ENCODE measurements around the gene FAM124B. TPM values are rescaled to one million over a fixed set of nuclear protein-coding genes. Genes with fewer than 3 reads are reported as not detected.

Gene FAM124B
- total RNA-seq, 1 experiment from 2014 or later, result 0.83 TPM

DNA sequence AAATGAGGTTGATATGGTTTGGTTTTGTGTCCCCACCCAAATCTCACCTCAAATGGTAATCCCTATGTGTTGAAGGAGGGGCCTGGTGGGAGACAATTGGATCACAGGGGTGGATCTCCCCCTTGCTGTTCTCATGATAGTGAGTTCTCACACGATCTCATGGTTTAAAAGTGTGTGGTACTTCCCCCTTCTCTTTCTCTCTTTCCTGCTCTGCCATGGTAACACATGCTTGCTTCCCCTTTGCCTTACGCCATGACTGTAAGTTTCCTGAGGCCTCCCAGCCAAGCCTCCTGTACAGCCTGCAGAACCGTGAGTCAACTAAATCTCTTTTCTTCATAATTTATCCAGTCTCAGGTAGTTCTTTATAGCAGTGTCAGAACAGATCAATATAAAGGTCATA lies 24.7 kb upstream of the FAM124B start:
- Histone ChIP-seq H2BK12ac (ENCODE audit: insufficient read length, low read depth, low read length) (no peak overlapping the region), H2BK5ac (ENCODE audit: insufficient read length, low read length) (no peak overlapping the region), H4K20me1 (ENCODE audit: control insufficient read depth, insufficient read depth, insufficient read length) (no peaks in the 10 kb centered on the region), H3K56ac (ENCODE audit: insufficient read length, low read depth, low read length) (no peak overlapping the region), H3K9me3 (ENCODE audit: control insufficient read depth, low read depth, low read length) (peaks cover 18% of the 10 kb centered on the region), H3K4ac (ENCODE audit: low read depth, low read length) (no peak overlapping the region), H3K4me1 (ENCODE audit: insufficient read depth, low read length) (no peaks in the 10 kb centered on the region), H2AK5ac (ENCODE audit: insufficient read length, low read length) (no peak overlapping the region), H2AFZ (ENCODE audit: low read length) (no peak overlapping the region), H3K79me1 (ENCODE audit: insufficient read depth, low read depth, low read length, poor library complexity, severe bottlenecking) (no peaks in the 10 kb centered on the region), H3K9ac (ENCODE audit: extremely low read depth, insufficient read length, low read length) (no peak overlapping the region), H3K14ac (ENCODE audit: insufficient read depth, low read length) (no peak overlapping the region), H3K23ac (ENCODE audit: insufficient read length, low read depth, low read length) (no peak overlapping the region), H3K4me2 (ENCODE audit: insufficient read depth, insufficient read length, low read length) (no peak overlapping the region), H2BK120ac (ENCODE audit: low read depth, low read length, poor library complexity, severe bottlenecking) (no peak overlapping the region), H3K79me2 (ENCODE audit: insufficient read depth, low read length) (no peaks in the 10 kb centered on the region), H3K27ac (ENCODE audit: insufficient read length, low read depth, low read length) (no peak overlapping the region), H3T11ph (ENCODE audit: low read length) (no peak overlapping the region), H3K27me3 (ENCODE audit: insufficient read depth, low read length) (no peaks in the 10 kb centered on the region), H3K23me2 (ENCODE audit: insufficient read length, low read depth, low read length, poor library complexity, severe bottlenecking) (no peaks in the 10 kb centered on the region), H2BK15ac (ENCODE audit: low read depth, low read length) (no peak overlapping the region), H4K8ac (replicated peaks; ENCODE audit: insufficient read length, low read depth, low read length) (no peak overlapping the region), H4K5ac (ENCODE audit: insufficient read length, low read depth, low read length) (no peak overlapping the region), H4K91ac (ENCODE audit: insufficient read length, low read depth, low read length) (no peak overlapping the region), H3K18ac (ENCODE audit: insufficient read length, low read depth, low read length) (no peak overlapping the region), H2BK20ac (ENCODE audit: low read depth, low read length, poor library complexity, severe bottlenecking) (no peak overlapping the region)
- DNase-seq, result no peak
- H3K4me3 Mint-ChIP-seq, result no peak overlapping the region
- TF ChIP-seq CTCF (conservative IDR thresholded peaks at IDR 0.05), result no peak
- H3K9me3 Mint-ChIP-seq, result peaks cover 30 to 38% of the 10 kb centered on the region in 2 experiments
- H3K27ac Mint-ChIP-seq, result no peak overlapping the region
- WGBS (ENCODE audit: extremely low coverage, insufficient read length, low lambda C conversion rate), result no CpG with 5 or more reads among the region's 3 CpGs
- peaks cover 0 to 6% of the 10 kb centered on the region in 2 experiments; a peak in 2 of 4 replicates for H3K4me1 Mint-ChIP-seq
- H3K36me3 Mint-ChIP-seq (ENCODE audit: insufficient read depth in 1 of 3, low read depth in 3 of 3), result peaks cover 22 to 38% (median 34%) of the 10 kb centered on the region in 3 experiments
- H3K27me3 Mint-ChIP-seq (ENCODE audit: low read depth), result no peaks in the 10 kb centered on the region
